PC-9 (cell line): ENCODE results near the gene ZNF574.

Source experiments
- CTCF ChIP-seq: fragments of 200-600 bp; sonication (generic); conservative IDR thresholded peaks from 2 replicates; pipeline ENCODE4 v1.6.1; 2017; ENCODE audit warnings: mixed run types, antibody characterized with exemption, mild to moderate bottlenecking, moderate library complexity
- EZH2 ChIP-seq: fragments of 200-600 bp; sonication (generic); IDR thresholded peaks from 2 replicates; pipeline ENCODE4 v1.8.0; 2017; ENCODE audit warnings: antibody characterized with exemption, low read depth

GRCh38 chr19:42126574-42126973 lies 50.6 kb downstream of the ZNF574 start:
- TF ChIP-seq CTCF (no peak), EZH2 (no peak)
